M059J (cell line): ENCODE measurements around the gene PZP. TPM values are rescaled to one million over a fixed set of nuclear protein-coding genes. Genes with fewer than 3 reads are reported as not detected.

Source experiments
- DNase-seq: peaks from one replicate; pipeline ENCODE4 v3.0.0-alpha.2; 2012; ENCODE audit warnings: low read depth
- total RNA-seq: library from RNA; depleted of rRNA; stranded (reverse); fragments of >200 nt; shearing (Covaris generic); gene quantifications from 2 replicates; pipeline ENCODE4 v1.2.3, GENCODE V29; 2014

The PZP gene
- total RNA-seq, 1 experiment from 2014 or later, result not detected

GRCh38 chr12:9124383-9125031, 83.7 kb downstream of the PZP start:
- no peak for DNase-seq

- DNase-seq, result no peak
Measured at GRCh38 chr12:9123781-9124382, 84.3 kb downstream of the PZP start.

- DNase-seq, result no peak
Measured at GRCh38 chr12:9122091-9122609, 86.0 kb downstream of the PZP start.

- no peak for DNase-seq
Measured at GRCh38 chr12:9120487-9121184, 87.6 kb downstream of the PZP start.

GRCh38 chr12:9118158-9118557, 90.0 kb downstream of the PZP start:
- DNase-seq, result no peak

GRCh38 chr12:9115731-9116559, 92.2 kb downstream of the PZP start, which contains the start of gene A2M:
Gene A2M (minus strand): TSS chr12:9115919. CDS start chr12:9115849, 70 bp downstream.
- no peak for DNase-seq

GRCh38 chr12:9114946-9115345, 93.2 kb downstream of the PZP start:
- DNase-seq, result no peak

- DNase-seq, result no peak
Measured at GRCh38 chr12:9113987-9114309, 94.2 kb downstream of the PZP start.

- no peak for DNase-seq
Measured at GRCh38 chr12:9113296-9113986, 94.8 kb downstream of the PZP start.

GRCh38 chr12:9112076-9112853, 95.9 kb downstream of the PZP start:
- DNase-seq, result no peak

GRCh38 chr12:9111525-9111924, 96.7 kb downstream of the PZP start:
- no peak for DNase-seq

GRCh38 chr12:9109737-9110491, 98.3 kb downstream of the PZP start:
- DNase-seq, result no peak

GRCh38 chr12:9109213-9109522, 99.0 kb downstream of the PZP start:
- no peak for DNase-seq

GRCh38 chr12:9108504-9109212, 99.5 kb downstream of the PZP start:
- no peak for DNase-seq

- no peak for DNase-seq
Measured at GRCh38 chr12:9107542-9107873, 100.7 kb downstream of the PZP start.

GRCh38 chr12:9106610-9107541, 101.3 kb downstream of the PZP start:
- DNase-seq, result no peak

- DNase-seq, result no peak
Measured at GRCh38 chr12:9106067-9106466, 102.1 kb downstream of the PZP start.

GRCh38 chr12:9104767-9105423, 103.3 kb downstream of the PZP start:
- DNase-seq, result no peak
